Urinary bladder (tissue), 4 donors: ENCODE measurements around the gene SIX1. TPM values are rescaled to one million over a fixed set of nuclear protein-coding genes. Genes with fewer than 3 reads are reported as not detected.
A peak's percentile ranks its signal among the peaks of the same experiment; 100 is the strongest.

Experiments used
- DNase-seq: peaks from one replicate; pipeline ENCODE4 v3.0.0-alpha.2; 2015; ENCODE audit errors: extremely low spot score
- H3K27ac ChIP-seq: one replicate; pipeline ENCODE4 v1.5.1; 2013; ENCODE audit warnings: low read depth, mild to moderate bottlenecking, moderate library complexity
- H3K36me3 ChIP-seq: one replicate; pipeline ENCODE4 v1.6.1; 2013; ENCODE audit warnings: mild to moderate bottlenecking, moderate library complexity; ENCODE audit not compliant: insufficient read depth
- H3K4me1 ChIP-seq: one replicate; pipeline ENCODE4 v1.6.1; 2013; ENCODE audit warnings: mild to moderate bottlenecking, moderate library complexity; ENCODE audit not compliant: insufficient read depth
- H3K4me3 ChIP-seq: one replicate; pipeline ENCODE4 v1.5.1; 2013; ENCODE audit warnings: low read depth, low read length
- WGBS: extraction: QIAGEN DNeasy Blood & Tissue Kit; methylation state at CpG from one replicate; pipeline ENCODE4 v1.1.7; 2013; 5-methylcytosine and 5-hydroxymethylcytosine counted together
- polyA plus RNA-seq: library from polyadenylated mRNA; stranded (reverse); fragments of 200-250 nt; gene quantifications from one replicate; pipeline ENCODE4 v1.2.3, GENCODE V29; 2013
- total RNA-seq: library from RNA; depleted of rRNA; stranded (reverse); fragments of >200 nt; gene quantifications from one replicate; pipeline ENCODE4 v1.2.3, GENCODE V29; 2014
- donor health status: healthy with polysubstance abuse.
- donor health status: healthy.

SIX1 gene
- total and polyA plus RNA-seq, 2 donors = 0.52 to 6.2 TPM

GRCh38 chr14:60651086-60651795 is 2.0 kb upstream of the SIX1 start:
- 9% methylated on average over 5 of the region's 5 CpGs for WGBS
- DNase-seq = no peak
- H3K4me1 ChIP-seq = no peaks in the 10 kb centered on the region
- no peak overlapping the region for H3K27ac ChIP-seq
- H3K4me3 ChIP-seq = no peak overlapping the region
- no peaks in the 10 kb centered on the region for H3K36me3 ChIP-seq

DNA sequence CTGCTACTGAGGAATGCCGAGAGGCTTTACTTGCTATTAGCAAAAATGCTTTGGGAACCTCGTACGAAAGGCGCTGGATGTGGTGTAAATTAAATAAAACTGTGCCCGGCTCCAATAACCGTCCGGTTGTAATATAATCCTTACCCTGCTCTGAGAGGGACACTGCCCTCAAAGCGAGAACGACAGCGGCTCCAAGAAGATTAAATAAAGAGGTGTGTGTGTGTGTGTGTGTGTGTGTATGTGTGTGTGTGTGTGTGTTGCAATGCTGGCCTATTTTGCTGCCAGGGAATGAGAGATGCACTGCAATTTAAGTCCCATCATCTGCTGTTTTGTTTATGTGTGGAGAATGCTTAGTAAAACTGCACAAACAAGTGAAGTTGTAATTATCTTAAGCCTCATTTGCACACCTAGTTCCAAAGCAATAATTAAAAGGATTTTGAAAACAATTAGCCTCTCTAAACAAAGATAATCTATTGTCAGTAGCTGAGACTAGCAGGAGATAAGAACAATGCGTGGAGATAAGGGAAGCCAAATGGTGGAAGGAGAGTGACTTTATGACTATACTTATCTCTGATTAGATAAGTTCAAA is 1.2 kb upstream of the SIX1 start:
- DNase-seq = no peak
- H3K27ac ChIP-seq = no peak overlapping the region
- WGBS = 8% methylated on average over 11 of the region's 11 CpGs
- H3K4me3 ChIP-seq = no peak overlapping the region
- no peaks in the 10 kb centered on the region for H3K4me1 ChIP-seq
- no peaks in the 10 kb centered on the region for H3K36me3 ChIP-seq

GRCh38 chr14:60649875-60650372 is 647 bp upstream of the SIX1 start:
- WGBS = 2% methylated on average over 15 of the region's 15 CpGs

GRCh38 chr14:60648249-60648933 is 886 bp downstream of the SIX1 start:
- Histone ChIP-seq H3K4me1 (no peaks in the 10 kb centered on the region), H3K36me3 (no peaks in the 10 kb centered on the region), H3K4me3 (peak overlapping the region; percentile 57), H3K27ac (no peak overlapping the region)
- DNase-seq = no peak
- 2% methylated on average over 61 of the region's 61 CpGs for WGBS

More at GRCh38 chr14:60649875-60650372, 647 bp upstream of the SIX1 start:
- no peak for DNase-seq
- Histone ChIP-seq H3K27ac (no peak overlapping the region), H3K4me1 (no peaks in the 10 kb centered on the region), H3K4me3 (peak overlapping the region; percentile 57), H3K36me3 (no peaks in the 10 kb centered on the region)

- Histone ChIP-seq H3K4me3 (peak overlapping the region; percentile 57), H3K4me1 (no peaks in the 10 kb centered on the region), H3K27ac (no peak overlapping the region), H3K36me3 (no peaks in the 10 kb centered on the region)
- no peak for DNase-seq
- WGBS = 10% methylated on average over 21 of the region's 21 CpGs
Measured at GRCh38 chr14:60647837-60648248, 1.4 kb downstream of the SIX1 start.

GRCh38 chr14:60647081-60647836 is 2.0 kb downstream of the SIX1 start:
- H3K36me3 ChIP-seq = no peaks in the 10 kb centered on the region
- no peak for DNase-seq
- 9% methylated on average over 43 of the region's 43 CpGs for WGBS
- H3K4me3 ChIP-seq = peak overlapping the region; percentile 57
- H3K27ac ChIP-seq = no peak overlapping the region
- H3K4me1 ChIP-seq = no peaks in the 10 kb centered on the region

GRCh38 chr14:60646226-60646818 is 3.0 kb downstream of the SIX1 start:
- no peak overlapping the region for H3K4me3 ChIP-seq
- 45% methylated on average over 11 of the region's 11 CpGs for WGBS
- no peak overlapping the region for H3K27ac ChIP-seq
- H3K36me3 ChIP-seq = no peaks in the 10 kb centered on the region
- DNase-seq = no peak
- no peaks in the 10 kb centered on the region for H3K4me1 ChIP-seq

DNA sequence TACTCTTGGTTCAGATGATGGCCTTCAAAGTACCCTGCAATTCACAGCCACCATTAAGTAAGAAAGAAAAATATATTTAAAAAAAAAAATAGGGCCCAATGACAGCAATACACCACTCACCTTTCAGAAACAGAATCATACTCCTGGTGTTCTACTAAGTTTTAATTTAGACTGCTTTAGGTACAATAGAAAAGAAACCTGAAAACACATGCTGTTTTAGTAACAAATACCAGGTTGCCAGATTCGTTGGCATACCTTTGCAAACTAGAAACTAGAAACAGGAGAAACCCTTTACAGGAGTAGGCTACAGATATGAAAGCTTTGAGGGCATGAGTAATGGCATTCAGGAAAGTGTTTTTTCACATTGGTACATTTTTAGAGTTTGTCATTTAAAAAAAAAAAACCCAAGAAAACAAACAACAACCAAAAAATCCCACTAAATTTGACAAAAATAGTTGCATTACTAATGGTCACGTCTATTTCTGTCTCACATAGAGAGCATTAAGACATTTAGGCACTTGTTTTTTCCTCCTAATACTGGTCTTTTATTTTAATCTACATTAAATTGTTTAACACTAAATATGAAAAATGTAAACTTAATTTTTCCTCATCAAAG is 4.0 kb downstream of the SIX1 start:
- H3K4me3 ChIP-seq = no peak overlapping the region
- no peak for DNase-seq
- WGBS = 63% methylated on average over 2 of the region's 2 CpGs
- H3K36me3 ChIP-seq = no peaks in the 10 kb centered on the region
- H3K4me1 ChIP-seq = no peaks in the 10 kb centered on the region
- H3K27ac ChIP-seq = no peak overlapping the region

DNA sequence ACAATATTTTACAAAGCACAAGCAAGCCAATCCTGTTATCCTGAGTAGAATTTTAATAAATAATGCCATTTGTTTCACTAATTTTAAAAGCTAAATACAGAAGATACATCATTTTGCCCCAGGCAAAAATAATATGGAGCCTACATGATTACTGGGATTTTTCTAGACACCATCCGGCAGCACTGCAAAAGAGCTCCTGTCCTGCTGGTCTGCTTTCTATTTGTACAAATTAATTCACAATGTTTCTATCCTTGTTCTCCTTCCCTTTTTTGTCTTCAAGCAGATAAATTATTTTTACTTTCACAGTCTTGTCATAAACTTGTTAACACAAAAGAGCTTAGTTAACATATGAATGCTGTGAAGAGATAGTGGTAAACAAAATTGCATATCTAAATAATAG is 4.6 kb downstream of the SIX1 start:
- no peak overlapping the region for H3K27ac ChIP-seq
- no peak for DNase-seq
- 89% methylated on average over 1 of the region's 1 CpG for WGBS
- no peak overlapping the region for H3K4me3 ChIP-seq
- no peaks in the 10 kb centered on the region for H3K36me3 ChIP-seq
- H3K4me1 ChIP-seq = no peaks in the 10 kb centered on the region

- H3K4me1 ChIP-seq = no peaks in the 10 kb centered on the region
- WGBS = 31% methylated on average over 29 of the region's 29 CpGs
- H3K4me3 ChIP-seq = no peak overlapping the region
- H3K36me3 ChIP-seq = no peaks in the 10 kb centered on the region
- no peak for DNase-seq
- H3K27ac ChIP-seq = no peak overlapping the region
Measured at GRCh38 chr14:60643463-60644314, 5.6 kb downstream of the SIX1 start.

- H3K36me3 ChIP-seq = no peaks in the 10 kb centered on the region
- DNase-seq = no peak
Measured at GRCh38 chr14:60643141-60643462, 6.2 kb downstream of the SIX1 start.

More at GRCh38 chr14:60643141-60643462, 6.2 kb downstream of the SIX1 start:
- Histone ChIP-seq H3K4me1 (no peaks in the 10 kb centered on the region), H3K27ac (no peak overlapping the region), H3K4me3 (no peak overlapping the region)
- 22% methylated on average over 16 of the region's 16 CpGs for WGBS
